GM21390 (cell line): Measurements from ENCODE around the gene EVC.

ENCODE experiments used
- ATAC-seq: cut with Tn5 transposase; IDR thresholded peaks from one replicate; pipeline ENCODE4 v1.9.1; 2021; ENCODE audit not compliant: unreplicated experiment

EVC gene

GRCh38 chr4:5784960-5785611 lies 74.1 kb downstream of the EVC start:
- no peak for ATAC-seq

- no peak for ATAC-seq
Observed at GRCh38 chr4:5785806-5786680, 75.0 kb downstream of the EVC start.

- ATAC-seq = no peak
Observed at GRCh38 chr4:5787311-5787710, 76.3 kb downstream of the EVC start.

GRCh38 chr4:5788144-5788543 lies 77.1 kb downstream of the EVC start:
- ATAC-seq = no peak

GRCh38 chr4:5789141-5789540 lies 78.1 kb downstream of the EVC start:
- no peak for ATAC-seq

DNA sequence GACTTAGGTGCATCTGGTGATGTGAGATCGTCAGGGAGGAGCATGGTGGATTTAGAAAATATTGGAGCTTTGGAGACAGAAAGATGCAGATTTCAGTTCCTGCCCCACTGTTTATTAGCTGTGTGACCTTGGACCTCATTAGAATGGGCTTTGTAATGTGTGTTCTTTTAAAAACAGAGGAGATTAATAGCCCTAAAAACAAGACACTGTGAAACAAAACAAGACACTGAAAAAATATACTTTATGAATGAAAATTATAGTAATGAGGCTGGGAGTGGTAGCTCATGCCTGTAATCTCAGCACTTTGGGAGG lies 79.5 kb downstream of the EVC start:
- no peak for ATAC-seq

GRCh38 chr4:5791654-5792053 lies 80.7 kb downstream of the EVC start:
- ATAC-seq = no peak

GRCh38 chr4:5793514-5793913 lies 82.5 kb downstream of the EVC start:
- ATAC-seq = no peak

DNA sequence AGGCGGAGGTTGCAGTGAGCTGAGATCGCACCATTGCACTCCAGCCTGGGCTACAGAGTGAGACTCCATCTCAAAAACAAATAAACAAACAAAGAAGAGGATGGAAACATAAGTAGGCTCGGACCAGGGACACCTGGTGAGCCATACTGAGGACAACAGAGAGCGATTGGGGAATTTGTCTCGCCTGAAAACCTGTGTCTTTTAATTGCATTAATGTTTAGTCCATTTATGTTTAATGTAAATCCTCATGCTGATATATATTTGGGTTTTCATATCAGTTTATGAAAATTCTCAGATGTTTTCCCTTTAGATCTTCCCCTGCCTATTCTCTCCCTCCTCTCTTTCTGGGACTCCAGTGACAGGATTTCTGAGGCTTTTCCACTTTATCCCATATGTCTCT lies 84.6 kb downstream of the EVC start:
- ATAC-seq = no peak

GRCh38 chr4:5796976-5797375 lies 86.0 kb downstream of the EVC start:
- no peak for ATAC-seq

DNA sequence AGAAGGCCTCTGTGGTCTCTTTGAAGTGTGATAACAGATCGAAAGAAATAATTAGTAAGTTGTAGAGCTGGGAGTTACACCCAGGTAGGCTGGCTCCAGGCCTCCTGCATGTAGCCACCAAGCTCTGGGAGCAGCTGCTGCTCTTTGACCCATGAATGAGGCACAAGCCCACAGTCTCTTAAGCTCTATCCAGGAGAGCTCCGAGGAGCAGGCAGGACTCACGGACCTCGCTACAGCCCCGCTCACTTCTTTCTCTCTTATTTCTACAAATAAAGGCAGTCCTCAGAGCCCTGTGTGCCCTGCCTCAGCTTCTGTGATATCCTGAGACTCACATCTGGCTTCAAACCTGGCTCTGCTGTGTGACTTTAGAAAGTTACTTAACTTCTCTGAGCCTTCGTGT lies 86.9 kb downstream of the EVC start:
- ATAC-seq = no peak

DNA sequence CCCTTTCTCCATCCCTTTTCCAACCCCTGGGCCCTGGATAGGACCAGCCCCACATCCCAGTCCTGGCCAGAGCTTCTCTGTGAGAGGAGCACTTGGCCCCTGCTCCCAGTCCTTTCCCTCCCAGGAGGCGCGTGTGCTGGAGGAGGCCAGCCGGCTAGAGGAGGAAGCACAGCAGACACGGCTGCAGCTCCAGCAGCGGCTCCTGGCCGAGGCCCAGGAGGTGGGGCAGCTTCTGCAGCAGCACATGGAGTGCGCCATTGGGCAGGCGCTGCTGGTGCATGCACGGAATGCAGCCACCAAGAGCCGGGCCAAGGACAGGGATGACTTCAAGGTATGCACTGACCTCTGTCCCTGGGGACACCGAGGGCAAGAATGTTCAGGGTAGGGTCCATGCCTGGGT lies 87.5 kb downstream of the EVC start:
- ATAC-seq = no peak

- no peak for ATAC-seq
Observed at GRCh38 chr4:5798946-5799345, 87.9 kb downstream of the EVC start.

DNA sequence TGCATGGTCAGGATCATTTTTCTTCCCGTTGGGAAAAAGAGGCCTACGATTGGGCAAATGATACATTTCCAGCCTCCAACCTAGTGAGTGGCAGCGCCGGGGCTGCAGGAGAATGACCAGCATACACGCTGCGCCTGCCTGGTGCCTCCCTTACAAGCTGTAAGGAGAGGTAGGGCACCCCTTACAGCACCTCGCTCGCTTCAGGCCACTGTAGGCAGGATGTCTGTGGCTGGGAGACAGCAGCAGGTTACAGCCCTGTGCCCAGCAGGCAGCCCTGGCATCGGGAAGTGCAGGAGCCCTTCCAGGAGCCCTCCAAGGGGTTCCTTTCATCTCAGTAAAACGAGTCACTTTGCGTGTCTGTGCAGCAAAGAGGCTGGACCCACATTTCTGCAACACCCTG lies 88.4 kb downstream of the EVC start:
- no peak for ATAC-seq

- no peak for ATAC-seq
Observed at GRCh38 chr4:5800496-5800895, 89.5 kb downstream of the EVC start.

GRCh38 chr4:5801696-5802095 lies 90.7 kb downstream of the EVC start:
- no peak for ATAC-seq

DNA sequence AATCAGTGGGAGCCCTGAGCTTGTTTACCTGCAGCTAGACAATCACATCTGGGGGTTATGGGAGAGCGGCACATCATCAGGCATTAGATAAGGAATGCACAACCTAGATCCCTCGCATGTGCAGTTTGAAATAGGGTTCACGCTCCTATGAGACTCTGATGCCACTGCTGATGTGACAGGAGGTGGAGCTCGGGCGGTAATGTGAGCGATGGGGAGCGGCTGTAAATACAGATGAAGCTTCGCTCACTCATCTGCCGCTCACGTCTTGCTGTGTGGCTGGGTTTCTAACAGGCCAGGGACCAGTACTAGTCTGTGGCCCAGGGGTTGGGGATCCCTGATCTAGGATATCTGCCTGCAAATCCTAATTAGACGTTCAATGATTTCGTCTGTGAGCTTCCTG lies 91.6 kb downstream of the EVC start:
- no peak for ATAC-seq

GRCh38 chr4:5804656-5805055 lies 93.7 kb downstream of the EVC start:
- ATAC-seq = no peak

DNA sequence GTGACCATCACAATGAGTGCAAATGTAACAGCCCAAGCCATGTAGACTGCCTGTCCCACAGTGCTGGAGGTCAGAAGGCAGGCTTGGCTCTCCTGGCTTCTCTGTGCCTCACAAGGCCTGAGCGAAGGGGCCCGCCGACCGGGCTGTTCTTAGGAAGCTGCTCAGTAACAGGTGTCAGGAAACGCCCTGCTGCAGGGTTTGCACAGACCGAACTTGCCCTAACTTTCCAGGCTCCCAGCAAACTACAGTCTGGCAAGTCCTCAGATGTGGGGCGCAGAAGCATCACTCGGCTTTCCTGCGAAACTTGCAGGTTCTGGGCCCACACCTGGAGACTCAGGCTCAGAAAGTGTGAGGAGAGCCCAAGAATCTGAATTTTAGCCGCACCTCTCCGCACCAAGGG lies 94.3 kb downstream of the EVC start:
- no peak for ATAC-seq

GRCh38 chr4:5808081-5808741 lies 97.2 kb downstream of the EVC start:
- no peak for ATAC-seq

DNA sequence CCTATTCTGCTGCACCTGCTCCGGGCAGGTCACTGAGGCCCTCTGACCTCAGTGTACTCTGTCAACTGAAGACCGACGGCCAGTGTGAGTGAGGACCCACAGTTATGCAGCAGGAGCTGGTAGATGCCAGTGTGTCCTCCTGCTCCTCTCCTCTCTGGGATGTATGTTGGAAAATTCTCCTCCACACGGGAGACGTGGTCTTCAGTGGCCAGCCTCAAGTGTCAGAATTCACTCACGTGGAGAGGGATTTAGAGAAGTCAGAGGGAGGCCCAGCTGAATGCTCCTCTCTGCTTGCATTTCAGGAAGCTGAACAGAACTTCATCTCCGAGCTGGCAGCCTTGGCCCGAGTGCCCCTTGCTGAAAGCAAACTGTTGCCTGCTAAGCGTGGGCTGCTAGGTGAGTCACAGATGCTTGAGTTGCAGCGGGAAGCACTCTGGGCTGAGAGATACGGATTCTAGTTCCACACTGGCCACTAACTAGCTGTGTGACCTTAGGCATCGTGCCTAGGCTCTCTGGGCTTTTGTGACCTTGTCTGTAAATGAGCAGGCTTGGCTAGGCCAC lies 98.3 kb downstream of the EVC start:
- no peak for ATAC-seq

DNA sequence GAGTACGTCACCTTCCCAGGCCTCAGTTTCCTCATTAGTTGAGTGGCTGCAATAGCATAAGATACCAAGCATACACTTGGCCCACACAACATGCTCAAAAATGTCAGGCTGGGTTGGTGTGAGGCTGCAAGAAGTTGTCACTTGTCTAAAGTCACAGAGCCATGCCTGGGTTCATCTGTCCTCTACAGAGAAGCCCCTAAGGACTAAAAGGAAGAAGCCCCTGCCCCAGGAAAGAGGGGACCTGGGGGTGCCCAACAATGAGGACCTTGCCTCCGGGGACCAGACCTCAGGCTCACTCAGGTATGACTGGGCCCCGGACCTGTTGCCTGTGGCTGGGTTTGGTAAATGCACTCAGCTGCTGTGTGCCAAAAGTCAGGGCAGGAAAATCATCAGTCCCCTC lies 99.2 kb downstream of the EVC start:
- ATAC-seq = no peak
